Hepatocyte (in vitro differentiated cells): ENCODE measurements around the gene CNKSR1.

Experiments
- CTCF ChIP-seq: fragments of 200-600 bp; sonication (generic); IDR thresholded peaks from 2 replicates; pipeline ENCODE4 v1.5.1; 2016; ENCODE audit warnings: antibody characterized with exemption, mild to moderate bottlenecking; ENCODE audit not compliant: poor library complexity
- EZH2 ChIP-seq: fragments of 200-600 bp; sonication (generic); IDR thresholded peaks from 2 replicates; pipeline ENCODE4 v1.6.1; 2016; ENCODE audit warnings: antibody characterized with exemption, mild to moderate bottlenecking, borderline replicate concordance
- EZH2phosphoT487 ChIP-seq: fragments of 200-600 bp; sonication (generic); IDR thresholded peaks from one replicate; pipeline ENCODE4 v1.6.1; 2018; ENCODE audit warnings: antibody characterized with exemption, mild to moderate bottlenecking, low read depth, moderate library complexity; ENCODE audit not compliant: unreplicated experiment, severe bottlenecking

- TF ChIP-seq CTCF (no peak), EZH2 (no peak), EZH2phosphoT487 (no peak)
Observed at GRCh38 chr1:26191739-26192138, 14.4 kb downstream of the CNKSR1 start.
